SK-N-SH (cell line): ENCODE data around the gene TFIP11. TPM values are rescaled to one million over a fixed set of nuclear protein-coding genes. Genes with fewer than 3 reads are reported as not detected.

Experiments
- CTCF ChIA-PET: fragments of 300-600, 350-600 bp; formaldehyde crosslinking; extraction: SDS; loops from one replicate; lab custom pipeline; 2021; lab: Yijun Ruan, JAX
- POLR2A ChIA-PET: fragments of 350-600 bp; sonication (Branson Sonifier 250); formaldehyde crosslinking; extraction: SDS; loops from one replicate; lab custom pipeline; 2020; ENCODE audit warnings: antibody characterized with exemption, inconsistent platforms; lab: Yijun Ruan, JAX
- DNase-seq: peaks from one replicate; pipeline ENCODE4 v3.0.0; 2012
- H2AFZ ChIP-seq: fragments of 200-600 bp; sonication (generic); 2 replicates; pipeline ENCODE4 v1.8.1; 2016; ENCODE audit warnings: antibody characterized with exemption, mild to moderate bottlenecking, low read depth
- H3F3A ChIP-seq: fragments of 200-600 bp; sonication (generic); replicated peaks from 2 replicates; pipeline ENCODE3; 2016; ENCODE audit warnings: antibody characterized with exemption, mild to moderate bottlenecking; ENCODE audit not compliant: insufficient read depth
- H3K27ac ChIP-seq, 2 experiments: fragments of 200-500 bp in 1 of 2; fragments of 200-600 bp in 1 of 2; sonication (Bioruptor generic) in 1 of 2; sonication (generic), shearing (Covaris generic) in 1 of 2; 2 replicates each; pipeline versions ENCODE4 v1.5.1 to v1.6.1; 2014 to 2016; ENCODE audit warnings: low read depth in 2 of 2, inconsistent platforms in 1 of 2, low read length in 1 of 2, mild to moderate bottlenecking in 1 of 2, mixed read lengths in 1 of 2
- H3K27me3 ChIP-seq: fragments of 200-600 bp; sonication (generic), shearing (Covaris generic); 2 replicates; pipeline ENCODE4 v1.6.1; 2016; ENCODE audit warnings: mixed run types; ENCODE audit not compliant: insufficient read depth
- H3K36me3 ChIP-seq, 2 experiments: fragments of 200-500 bp in 1 of 2; fragments of 200-600 bp in 1 of 2; sonication (Bioruptor generic) in 1 of 2; sonication (generic) in 1 of 2; replicated peaks in 1 of 2; 2 replicates each; pipeline versions ENCODE3 to v1.5.1; 2014 to 2016; ENCODE audit warnings: low read length in 1 of 2, mild to moderate bottlenecking in 1 of 2; ENCODE audit not compliant: insufficient read depth in 2 of 2, control insufficient read depth in 1 of 2
- H3K4me1 ChIP-seq, 2 experiments: fragments of 200-500 bp in 1 of 2; fragments of 200-600 bp in 1 of 2; sonication (Bioruptor generic) in 1 of 2; sonication (generic), shearing (Covaris generic) in 1 of 2; 2 replicates each; pipeline versions ENCODE4 v1.5.1 to v1.6.1; 2014 to 2016; ENCODE audit warnings: low read depth in 1 of 2, low read length in 1 of 2, mixed run types in 1 of 2; ENCODE audit not compliant: insufficient read depth in 2 of 2, control insufficient read depth in 1 of 2
- H3K4me2 ChIP-seq: fragments of 200-600 bp; sonication (generic), shearing (Covaris generic); 2 replicates; pipeline ENCODE4 v1.6.1; 2017; ENCODE audit warnings: mixed run types
- H3K4me3 ChIP-seq, 2 experiments: fragments of 200-500 bp in 1 of 2; fragments of 200-600 bp in 1 of 2; sonication (Bioruptor generic) in 1 of 2; sonication (generic), shearing (Covaris generic) in 1 of 2; 2 replicates each; pipeline versions ENCODE4 v1.5.1 to v1.8.1; 2014 to 2016; ENCODE audit warnings: low read depth in 2 of 2, inconsistent platforms in 1 of 2, low read length in 1 of 2, mild to moderate bottlenecking in 1 of 2, mixed read lengths in 1 of 2, moderate library complexity in 1 of 2
- H3K79me2 ChIP-seq: fragments of 200-600 bp; sonication (generic); 2 replicates; pipeline ENCODE4 v1.8.1; 2017; ENCODE audit warnings: mild to moderate bottlenecking; ENCODE audit not compliant: insufficient read depth
- H3K9ac ChIP-seq: fragments of 200-600 bp; sonication (generic); 2 replicates; pipeline ENCODE4 v1.6.1; 2017; ENCODE audit warnings: mixed run types
- H3K9me2 ChIP-seq: fragments of 200-600 bp; sonication (generic); 2 replicates; pipeline ENCODE4 v1.6.1; 2017; ENCODE audit warnings: mixed run types
- H3K9me3 ChIP-seq: fragments of 200-600 bp; sonication (generic); 2 replicates; pipeline ENCODE4 v1.6.1; 2017; ENCODE audit warnings: mixed run types, mild to moderate bottlenecking, moderate library complexity
- H4K20me1 ChIP-seq: fragments of 200-600 bp; sonication (generic); 2 replicates; pipeline ENCODE4 v1.6.1; 2017; ENCODE audit warnings: mild to moderate bottlenecking, mixed run types; ENCODE audit not compliant: insufficient read depth
- CHD2 ChIP-seq: fragments of 150-350 bp; IDR thresholded peaks from 2 replicates; pipeline ENCODE4 v1.6.1; 2018; ENCODE audit warnings: low read length; ENCODE audit not compliant: partially characterized antibody
- EP300 ChIP-seq, 2 experiments: IDR thresholded peaks; 2 replicates each; pipeline versions ENCODE4 v1.4.0 to v1.6.1; 2012; ENCODE audit warnings: borderline replicate concordance in 1 of 2, low read depth in 1 of 2, low read length in 1 of 2
- EZH2phosphoT487 ChIP-seq: fragments of 200-600 bp; sonication (generic); IDR thresholded peaks from 2 replicates; pipeline ENCODE4 v1.6.1; 2017; ENCODE audit warnings: low read depth, mixed run types, mild to moderate bottlenecking, antibody characterized with exemption, moderate library complexity, borderline replicate concordance
- FOSL2 ChIP-seq: IDR thresholded peaks from 2 replicates; pipeline ENCODE4 v1.4.0; 2012; ENCODE audit warnings: low read depth, mild to moderate bottlenecking, moderate library complexity, borderline replicate concordance
- GATA2 ChIP-seq: sonication (generic); formaldehyde crosslinking; IDR thresholded peaks from 2 replicates; pipeline ENCODE4 v1.5.0; 2020; ENCODE audit warnings: mild to moderate bottlenecking, missing genetic modification reagents
- JUND ChIP-seq: IDR thresholded peaks from 2 replicates; pipeline ENCODE4 v1.4.0; 2012
- MAX ChIP-seq: IDR thresholded peaks from 2 replicates; pipeline ENCODE4 v1.4.0; 2012; ENCODE audit warnings: low read depth
- MXI1 ChIP-seq: IDR thresholded peaks from 2 replicates; pipeline ENCODE4 v1.6.1; 2012; ENCODE audit warnings: mild to moderate bottlenecking, low read depth, low read length, improper control_type of control experiment
- NFIC ChIP-seq: IDR thresholded peaks from 2 replicates; pipeline ENCODE4 v1.4.0; 2012; ENCODE audit warnings: borderline replicate concordance
- NRF1 ChIP-seq: IDR thresholded peaks from 2 replicates; pipeline ENCODE4 v1.6.1; 2012; ENCODE audit warnings: low read depth, mild to moderate bottlenecking, low read length
- POLR2AphosphoS5 ChIP-seq: IDR thresholded peaks from 2 replicates; pipeline ENCODE4 v1.6.1; 2012; ENCODE audit warnings: low read depth, low read length
- RAD21 ChIP-seq: IDR thresholded peaks from 2 replicates; pipeline ENCODE4 v1.6.1; 2012; ENCODE audit warnings: mild to moderate bottlenecking, low read length
- RXRA ChIP-seq: IDR thresholded peaks from 2 replicates; pipeline ENCODE4 v1.4.0; 2012; ENCODE audit warnings: low read depth, mild to moderate bottlenecking, borderline replicate concordance
- SIN3A ChIP-seq: IDR thresholded peaks from 2 replicates; pipeline ENCODE4 v1.6.1; 2012; ENCODE audit warnings: low read depth, mild to moderate bottlenecking, low read length, moderate library complexity, borderline replicate concordance
- TAF1 ChIP-seq: IDR thresholded peaks from 2 replicates; pipeline ENCODE4 v1.6.1; 2012; ENCODE audit warnings: low read depth, mild to moderate bottlenecking, low read length, moderate library complexity, borderline replicate concordance
- TCF12 ChIP-seq: IDR thresholded peaks from 2 replicates; pipeline ENCODE4 v1.4.0; 2012
- USF1 ChIP-seq: IDR thresholded peaks from 2 replicates; pipeline ENCODE4 v1.4.0; 2012; ENCODE audit warnings: low read depth, borderline replicate concordance
- WGBS: methylation state at CpG from one replicate; pipeline ENCODE4 v1.1.6; 2017; ENCODE audit warnings: low lambda C conversion rate; 5-methylcytosine and 5-hydroxymethylcytosine counted together
- polyA plus RNA-seq, 3 experiments: library from polyadenylated mRNA; depleted of rRNA; stranded (reverse); fragments of >200 nt; gene quantifications; 2 replicates each; pipeline ENCODE4 v1.2.3, GENCODE V29; 2012
- TF ChIP-seq, protein P1 (sequence below): IDR thresholded peaks from 2 replicates; pipeline ENCODE4; 2012
- TF ChIP-seq, protein P2 (sequence below): fragments of 150-350 bp; IDR thresholded peaks from 2 replicates; pipeline ENCODE4 v1.6.1; 2016; ENCODE audit warnings: mild to moderate bottlenecking, low read depth, low read length
- TF ChIP-seq, protein P3 (sequence below): IDR thresholded peaks from 2 replicates; pipeline ENCODE4 v1.6.1; 2012; ENCODE audit warnings: mild to moderate bottlenecking, low read depth, low read length, moderate library complexity
- TF ChIP-seq, protein P4 (sequence below): fragments of 200-600 bp; sonication (generic); IDR thresholded peaks from 2 replicates; pipeline ENCODE4 v1.6.1; 2017; ENCODE audit warnings: antibody characterized with exemption, mild to moderate bottlenecking, moderate library complexity

Gene TFIP11
- polyA plus RNA-seq, 1 of the 3 experiments (the other 2 are of a cell fraction), result 32.8 TPM

DNA sequence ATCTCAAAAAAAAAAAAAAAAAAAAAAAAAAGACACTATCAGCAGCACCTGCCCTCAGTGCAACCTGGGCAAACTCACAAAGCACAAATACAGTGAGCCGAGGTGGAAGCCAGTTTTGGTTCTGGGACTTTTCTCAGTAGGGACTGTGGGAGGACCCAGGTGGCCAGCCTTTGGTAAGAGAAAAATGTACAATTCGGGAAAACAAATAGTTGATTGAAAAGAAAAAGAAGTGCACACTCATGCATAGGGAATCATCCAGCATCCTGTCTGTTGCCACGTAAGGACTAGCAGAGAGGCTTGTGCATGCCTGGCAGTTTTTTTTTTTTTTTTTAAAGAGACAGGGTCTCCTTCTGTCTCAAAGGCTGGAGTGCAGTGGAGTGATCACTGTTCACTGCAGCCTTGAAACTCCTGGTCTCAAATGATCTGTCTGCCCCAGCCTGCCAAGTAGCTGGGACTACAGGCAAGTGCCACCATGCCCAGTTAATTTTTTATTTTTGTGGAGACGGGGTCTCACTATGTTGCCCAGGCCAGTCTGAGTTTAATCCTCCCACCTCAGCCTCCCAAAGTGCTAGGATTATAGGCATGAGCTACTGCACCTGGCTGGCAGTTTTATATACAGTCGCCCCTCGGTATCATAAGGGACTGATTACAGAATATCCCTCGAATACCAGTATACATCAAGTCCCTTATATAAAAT lies 40.9 kb upstream of the TFIP11 start:
- ChIA-PET CTCF (no interaction called here), POLR2A (no interaction called here)
- 51% methylated on average over 7 of the region's 7 CpGs for whole genome bisulfite sequencing

More for the DNA sequence above, 40.9 kb upstream of the TFIP11 start:
- Histone ChIP-seq H3K4me2 (peak overlapping the region; percentile 61), H3K4me3 (no peak overlapping the region), H4K20me1 (no peaks in the 10 kb centered on the region), H2AFZ (peak overlapping the region; percentile 31; the same call in 1 of the 2 replicates), H3K79me2 (peaks cover 55% of the 10 kb centered on the region), H3K36me3 (no peaks in the 10 kb centered on the region), H3F3A (peaks cover 17% of the 10 kb centered on the region), H3K27ac (peak overlapping the region in 1 of 2 experiments; percentile 92; a peak in 2 of 4 replicates), H3K9ac (peak overlapping the region; percentile 53; the same call in 1 of the 2 replicates), H3K4me1 (peaks cover 0 to 25% of the 10 kb centered on the region in 2 experiments; a peak in 3 of 4 replicates), H3K9me3 (no peaks in the 10 kb centered on the region), H3K9me2 (no peaks in the 10 kb centered on the region), H3K27me3 (no peaks in the 10 kb centered on the region)
- TF ChIP-seq EZH2phosphoT487, result no peak
- TF ChIP-seq RAD21, result no peak
- TF ChIP-seq TCF12, result peak; percentile 46; the same call in 1 of the 2 replicates
- peak; percentile 41; the same call in 1 of the 2 replicates for TF ChIP-seq FOSL2
- TF ChIP-seq, protein P1, sequence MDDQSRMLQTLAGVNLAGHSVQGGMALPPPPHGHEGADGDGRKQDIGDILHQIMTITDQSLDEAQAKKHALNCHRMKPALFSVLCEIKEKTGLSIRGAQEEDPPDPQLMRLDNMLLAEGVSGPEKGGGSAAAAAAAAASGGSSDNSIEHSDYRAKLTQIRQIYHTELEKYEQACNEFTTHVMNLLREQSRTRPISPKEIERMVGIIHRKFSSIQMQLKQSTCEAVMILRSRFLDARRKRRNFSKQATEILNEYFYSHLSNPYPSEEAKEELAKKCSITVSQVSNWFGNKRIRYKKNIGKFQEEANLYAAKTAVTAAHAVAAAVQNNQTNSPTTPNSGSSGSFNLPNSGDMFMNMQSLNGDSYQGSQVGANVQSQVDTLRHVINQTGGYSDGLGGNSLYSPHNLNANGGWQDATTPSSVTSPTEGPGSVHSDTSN, result peak; percentile 39; the same call in 1 of the 2 replicates
- no peak; the same call in 1 of the 2 replicates for TF ChIP-seq JUND
- no peak for TF ChIP-seq SIN3A
- TF ChIP-seq GATA2, result no peak
- TF ChIP-seq, protein P2, sequence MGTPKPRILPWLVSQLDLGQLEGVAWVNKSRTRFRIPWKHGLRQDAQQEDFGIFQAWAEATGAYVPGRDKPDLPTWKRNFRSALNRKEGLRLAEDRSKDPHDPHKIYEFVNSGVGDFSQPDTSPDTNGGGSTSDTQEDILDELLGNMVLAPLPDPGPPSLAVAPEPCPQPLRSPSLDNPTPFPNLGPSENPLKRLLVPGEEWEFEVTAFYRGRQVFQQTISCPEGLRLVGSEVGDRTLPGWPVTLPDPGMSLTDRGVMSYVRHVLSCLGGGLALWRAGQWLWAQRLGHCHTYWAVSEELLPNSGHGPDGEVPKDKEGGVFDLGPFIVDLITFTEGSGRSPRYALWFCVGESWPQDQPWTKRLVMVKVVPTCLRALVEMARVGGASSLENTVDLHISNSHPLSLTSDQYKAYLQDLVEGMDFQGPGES, result no peak
- TF ChIP-seq TAF1, result no peak
- TF ChIP-seq USF1, result no peak
- no peak for TF ChIP-seq NRF1
- TF ChIP-seq RXRA, result no peak
- TF ChIP-seq, protein P3, sequence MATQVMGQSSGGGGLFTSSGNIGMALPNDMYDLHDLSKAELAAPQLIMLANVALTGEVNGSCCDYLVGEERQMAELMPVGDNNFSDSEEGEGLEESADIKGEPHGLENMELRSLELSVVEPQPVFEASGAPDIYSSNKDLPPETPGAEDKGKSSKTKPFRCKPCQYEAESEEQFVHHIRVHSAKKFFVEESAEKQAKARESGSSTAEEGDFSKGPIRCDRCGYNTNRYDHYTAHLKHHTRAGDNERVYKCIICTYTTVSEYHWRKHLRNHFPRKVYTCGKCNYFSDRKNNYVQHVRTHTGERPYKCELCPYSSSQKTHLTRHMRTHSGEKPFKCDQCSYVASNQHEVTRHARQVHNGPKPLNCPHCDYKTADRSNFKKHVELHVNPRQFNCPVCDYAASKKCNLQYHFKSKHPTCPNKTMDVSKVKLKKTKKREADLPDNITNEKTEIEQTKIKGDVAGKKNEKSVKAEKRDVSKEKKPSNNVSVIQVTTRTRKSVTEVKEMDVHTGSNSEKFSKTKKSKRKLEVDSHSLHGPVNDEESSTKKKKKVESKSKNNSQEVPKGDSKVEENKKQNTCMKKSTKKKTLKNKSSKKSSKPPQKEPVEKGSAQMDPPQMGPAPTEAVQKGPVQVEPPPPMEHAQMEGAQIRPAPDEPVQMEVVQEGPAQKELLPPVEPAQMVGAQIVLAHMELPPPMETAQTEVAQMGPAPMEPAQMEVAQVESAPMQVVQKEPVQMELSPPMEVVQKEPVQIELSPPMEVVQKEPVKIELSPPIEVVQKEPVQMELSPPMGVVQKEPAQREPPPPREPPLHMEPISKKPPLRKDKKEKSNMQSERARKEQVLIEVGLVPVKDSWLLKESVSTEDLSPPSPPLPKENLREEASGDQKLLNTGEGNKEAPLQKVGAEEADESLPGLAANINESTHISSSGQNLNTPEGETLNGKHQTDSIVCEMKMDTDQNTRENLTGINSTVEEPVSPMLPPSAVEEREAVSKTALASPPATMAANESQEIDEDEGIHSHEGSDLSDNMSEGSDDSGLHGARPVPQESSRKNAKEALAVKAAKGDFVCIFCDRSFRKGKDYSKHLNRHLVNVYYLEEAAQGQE, result no peak
- TF ChIP-seq MAX, result peak; percentile 80
- no peak for TF ChIP-seq MXI1
- no peak for TF ChIP-seq CHD2
- peak; percentile 22; the same call in 1 of the 2 replicates for TF ChIP-seq NFIC
- TF ChIP-seq, protein P4, sequence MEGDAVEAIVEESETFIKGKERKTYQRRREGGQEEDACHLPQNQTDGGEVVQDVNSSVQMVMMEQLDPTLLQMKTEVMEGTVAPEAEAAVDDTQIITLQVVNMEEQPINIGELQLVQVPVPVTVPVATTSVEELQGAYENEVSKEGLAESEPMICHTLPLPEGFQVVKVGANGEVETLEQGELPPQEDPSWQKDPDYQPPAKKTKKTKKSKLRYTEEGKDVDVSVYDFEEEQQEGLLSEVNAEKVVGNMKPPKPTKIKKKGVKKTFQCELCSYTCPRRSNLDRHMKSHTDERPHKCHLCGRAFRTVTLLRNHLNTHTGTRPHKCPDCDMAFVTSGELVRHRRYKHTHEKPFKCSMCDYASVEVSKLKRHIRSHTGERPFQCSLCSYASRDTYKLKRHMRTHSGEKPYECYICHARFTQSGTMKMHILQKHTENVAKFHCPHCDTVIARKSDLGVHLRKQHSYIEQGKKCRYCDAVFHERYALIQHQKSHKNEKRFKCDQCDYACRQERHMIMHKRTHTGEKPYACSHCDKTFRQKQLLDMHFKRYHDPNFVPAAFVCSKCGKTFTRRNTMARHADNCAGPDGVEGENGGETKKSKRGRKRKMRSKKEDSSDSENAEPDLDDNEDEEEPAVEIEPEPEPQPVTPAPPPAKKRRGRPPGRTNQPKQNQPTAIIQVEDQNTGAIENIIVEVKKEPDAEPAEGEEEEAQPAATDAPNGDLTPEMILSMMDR, result no peak
- TF ChIP-seq EP300 (IDR thresholded peaks at IDR 0.05; ENCODE audit: borderline replicate concordance in 1 of 2, low read depth in 1 of 2, low read length in 1 of 2), result peak in 1 of 2 experiments; percentile 24; a peak in 1 of 4 replicates
- TF ChIP-seq POLR2AphosphoS5, result no peak
- peak; percentile 47 for DNase-seq
